Measurements from ENCODE around the gene KRTAP1-4. TPM values are rescaled to one million over a fixed set of nuclear protein-coding genes. Genes with fewer than 3 reads are reported as not detected.

The KRTAP1-4 gene, protein sequence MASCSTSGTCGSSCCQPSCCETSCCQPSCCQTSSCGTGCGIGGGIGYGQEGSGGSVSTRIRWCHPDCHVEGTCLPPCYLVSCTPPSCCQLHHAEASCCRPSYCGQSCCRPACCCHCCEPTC
- total RNA-seq = not detected in 2 replicates

DNA sequence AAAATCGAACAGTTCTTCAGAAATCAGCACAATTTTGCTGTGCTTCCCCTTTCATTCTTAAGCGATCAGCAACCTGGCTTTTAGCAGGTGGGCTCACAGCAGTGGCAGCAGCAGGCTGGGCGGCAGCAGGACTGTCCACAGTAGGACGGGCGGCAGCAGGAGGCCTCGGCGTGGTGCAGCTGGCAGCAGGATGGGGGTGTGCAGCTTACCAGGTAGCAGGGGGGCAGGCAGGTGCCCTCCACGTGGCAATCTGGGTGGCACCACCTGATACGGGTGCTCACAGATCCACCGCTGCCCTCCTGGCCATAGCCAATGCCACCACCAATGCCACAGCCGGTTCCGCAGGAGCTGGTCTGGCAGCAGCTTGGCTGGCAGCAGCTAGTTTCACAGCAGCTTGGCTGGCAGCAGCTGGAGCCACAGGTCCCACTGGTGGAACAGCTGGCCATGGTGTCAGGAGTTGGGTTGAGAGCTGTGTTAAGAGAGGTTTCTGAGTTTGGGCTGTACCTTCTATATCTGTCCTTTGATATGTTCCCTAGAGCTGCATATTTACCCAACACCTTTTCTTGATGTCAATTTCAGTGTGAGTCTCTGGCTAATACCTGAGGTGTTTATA, at the start of gene KRTAP1-4:
KRTAP1-4 (minus strand) TSS at position 563 of the 613 bp plus-strand sequence; CDS start at position 446, 117 bp downstream.

DNA sequence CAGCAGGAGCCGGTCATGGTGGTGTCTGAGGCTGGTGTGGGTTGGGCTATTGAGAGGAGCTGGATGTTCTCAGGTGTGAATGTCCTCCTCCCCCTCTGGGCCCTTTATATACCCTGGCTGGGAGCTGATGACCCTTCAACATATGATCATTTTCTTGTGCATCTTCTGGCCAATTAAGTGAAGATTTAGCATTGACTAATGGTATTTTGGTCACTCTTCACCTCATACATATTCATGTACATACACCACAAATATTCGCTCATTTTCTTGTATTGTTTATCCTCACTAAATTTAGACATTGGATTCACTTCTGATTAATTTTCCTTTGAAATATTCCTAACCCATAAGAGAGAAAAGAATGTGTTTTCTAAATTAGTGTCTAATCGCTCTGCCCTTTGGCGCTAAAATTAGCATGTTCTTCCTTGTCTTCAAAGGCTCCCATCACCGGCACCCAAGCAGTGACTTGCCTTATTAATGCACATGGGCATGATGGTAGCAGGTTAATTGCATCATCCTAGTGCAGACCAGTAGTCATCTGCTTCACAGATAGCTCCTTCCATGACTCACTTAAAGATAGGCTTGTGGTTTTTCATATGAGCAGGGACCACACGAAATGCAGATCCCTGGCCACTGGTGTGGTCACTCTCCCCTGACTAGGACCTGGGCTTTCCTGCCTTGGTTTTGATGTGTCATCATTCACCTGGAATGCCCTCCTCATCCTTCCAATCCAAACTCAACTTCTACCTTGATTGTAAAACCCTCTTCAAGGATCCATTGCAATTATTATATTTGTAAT, 36.0 kb upstream of the KRTAP1-4 start, which contains the start of gene KRTAP2-4:
KRTAP2-4 (minus strand) TSS at position 51 of the 796 bp plus-strand sequence; CDS start at position 17, 34 bp downstream.

DNA sequence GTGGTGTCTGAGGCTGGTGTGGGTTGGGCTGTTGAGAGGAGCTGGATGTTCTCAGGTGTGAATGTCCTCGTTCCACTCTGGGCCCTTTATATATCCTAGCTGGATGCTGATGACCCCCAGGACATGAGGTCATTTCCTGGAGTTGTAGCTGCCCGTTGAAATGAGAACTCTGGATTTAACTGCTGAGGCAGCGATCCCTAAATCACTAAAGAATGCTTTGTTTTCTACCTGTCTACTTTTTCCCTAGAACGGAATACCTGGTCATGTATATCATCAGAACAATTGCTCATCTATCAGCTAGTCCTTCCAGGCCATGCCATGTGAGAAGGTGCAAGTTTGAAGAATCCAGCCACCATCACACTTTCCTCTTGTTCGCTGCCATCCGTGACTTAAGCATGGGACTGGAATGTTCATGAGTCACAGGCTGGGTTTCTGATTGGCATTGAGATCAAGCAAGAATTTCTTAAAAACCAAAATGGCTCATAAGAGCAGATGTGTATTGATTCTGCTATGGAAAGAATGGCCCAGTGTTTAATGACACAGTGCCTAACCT, 30.1 kb upstream of the KRTAP1-4 start, which contains the start of gene KRTAP2-3:
KRTAP2-3 (minus strand) TSS at position 63 of the 553 bp plus-strand sequence. CDS start 64 bp downstream, outside the sequence.

DNA sequence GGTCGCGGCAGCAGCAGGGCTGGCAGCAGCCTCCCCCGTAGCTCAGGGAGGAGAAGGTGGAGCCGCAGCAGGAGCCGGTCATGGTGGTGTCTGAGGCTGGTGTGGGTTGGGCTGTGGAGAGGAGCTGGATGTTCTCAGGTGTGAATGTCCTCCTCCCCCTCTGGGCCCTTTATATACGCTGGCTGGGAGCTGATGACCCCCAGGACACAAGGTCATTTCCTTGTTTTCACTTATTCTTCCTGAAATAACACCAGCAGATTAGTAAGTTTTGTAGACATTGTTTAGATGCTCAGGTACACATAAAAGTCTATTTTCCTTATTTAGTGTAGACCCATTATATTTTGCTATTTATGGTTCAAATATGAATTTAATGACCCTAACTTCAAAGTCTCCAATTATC, 25.1 kb upstream of the KRTAP1-4 start, which contains the start of gene KRTAP2-2:
KRTAP2-2 (minus strand) TSS at position 101 of the 400 bp plus-strand sequence; CDS start at position 82, 19 bp downstream.

DNA sequence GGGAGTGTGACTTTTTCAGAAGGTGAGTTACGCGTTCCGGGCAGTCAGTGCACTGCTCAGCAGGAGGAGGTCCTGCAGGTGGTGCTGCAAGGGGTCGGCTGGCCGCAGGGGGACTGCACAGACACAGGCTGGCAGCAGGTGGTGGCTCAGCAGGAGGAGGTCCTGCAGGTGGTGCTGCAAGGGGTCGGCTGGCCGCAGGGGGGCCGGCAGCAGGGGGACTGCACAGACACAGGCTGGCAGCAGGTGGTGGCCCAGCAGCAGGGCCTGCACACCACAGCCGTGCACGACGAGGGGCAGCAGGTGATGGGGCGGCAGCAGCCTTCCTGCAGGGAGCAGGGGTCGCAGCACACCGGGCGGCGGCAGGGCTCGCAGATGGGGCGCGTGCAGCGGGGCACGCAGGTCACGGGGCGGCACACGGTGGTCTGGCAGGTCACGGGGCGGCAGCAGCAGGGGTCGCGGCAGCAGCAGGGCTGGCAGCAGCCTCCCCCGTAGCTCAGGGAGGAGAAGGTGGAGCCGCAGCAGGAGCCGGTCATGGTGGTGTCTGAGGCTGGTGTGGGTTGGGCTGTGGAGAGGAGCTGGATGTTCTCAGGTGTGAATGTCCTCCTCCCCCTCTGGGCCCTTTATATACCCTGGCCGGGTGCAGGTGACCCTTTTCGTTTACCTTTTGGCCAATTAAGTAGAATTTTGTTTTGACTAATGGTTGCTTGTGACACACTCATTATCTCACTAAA, 16.9 kb upstream of the KRTAP1-4 start, which contains the start of gene KRTAP2-1:
KRTAP2-1 (minus strand) TSS at position 582 of the 731 bp plus-strand sequence; CDS start at position 533, 49 bp downstream.

DNA sequence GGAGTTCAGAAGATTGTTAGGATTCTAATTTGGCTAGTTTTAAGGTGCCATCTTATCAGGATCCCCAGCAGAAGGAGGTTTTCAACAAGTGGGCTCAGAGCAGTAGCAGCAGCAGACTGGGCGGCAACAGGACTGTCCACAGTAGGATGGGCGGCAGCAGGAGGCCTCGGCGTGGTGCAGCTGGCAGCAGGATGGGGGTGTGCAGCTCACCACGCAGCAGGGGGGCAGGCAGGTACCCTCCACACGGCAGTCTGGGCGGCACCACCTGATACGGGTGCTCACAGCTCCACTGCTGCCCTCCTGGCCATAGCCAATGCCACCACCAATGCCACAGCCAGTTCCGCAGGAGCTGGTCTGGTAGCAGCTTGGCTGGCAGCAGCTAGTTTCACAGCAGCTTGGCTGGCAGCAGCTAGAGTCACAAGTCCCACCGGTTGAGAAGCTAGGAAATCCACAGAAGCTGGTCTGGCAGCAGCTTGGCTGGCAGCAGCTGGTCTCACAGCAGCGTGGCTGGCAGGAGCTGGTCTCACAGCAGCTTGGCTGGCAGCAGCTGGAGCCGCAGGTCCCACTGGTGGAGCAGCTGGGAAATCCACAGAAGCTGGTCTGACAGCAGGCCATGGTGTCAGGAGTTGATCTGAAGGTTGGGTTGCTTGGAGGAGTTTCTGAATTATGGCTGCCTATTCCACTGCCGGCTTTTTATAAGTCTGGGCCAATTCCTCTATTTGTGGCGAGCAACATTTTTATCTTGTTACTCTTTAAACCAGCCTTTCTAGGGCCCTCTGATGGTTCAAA, 11.0 kb upstream of the KRTAP1-4 start, which contains the start of gene KRTAP1-1:
KRTAP1-1 (minus strand) TSS at position 668 of the 789 bp plus-strand sequence; CDS start at position 615, 53 bp downstream.

DNA sequence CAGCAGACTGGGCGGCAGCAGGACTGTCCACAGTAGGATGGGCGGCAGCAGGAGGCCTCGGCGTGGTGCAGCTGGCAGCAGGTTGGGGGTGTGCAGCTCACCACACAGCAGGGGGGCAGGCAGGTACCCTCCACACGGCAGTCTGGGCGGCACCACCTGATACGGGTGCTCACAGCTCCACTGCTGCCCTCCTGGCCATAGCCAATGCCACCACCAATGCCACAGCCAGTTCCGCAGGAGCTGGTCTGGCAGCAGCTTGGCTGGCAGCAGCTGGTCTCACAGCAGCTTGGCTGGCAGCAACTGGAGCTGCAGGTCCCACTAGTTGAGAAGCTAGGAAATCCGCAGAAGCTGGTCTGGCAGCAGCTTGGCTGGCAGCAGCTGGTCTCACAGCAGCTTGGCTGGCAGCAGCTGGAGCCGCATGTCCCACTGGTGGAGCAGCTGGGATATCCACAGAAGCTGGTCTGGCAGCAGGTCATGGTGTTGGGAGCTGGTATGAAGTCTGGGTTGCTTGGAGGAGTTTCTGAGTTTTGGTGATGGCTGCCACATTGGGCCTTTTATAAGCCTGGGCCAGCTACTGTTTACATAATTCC, 4.4 kb upstream of the KRTAP1-4 start, which contains the start of gene KRTAP1-3:
KRTAP1-3 (minus strand) TSS at position 529 of the 590 bp plus-strand sequence; CDS start at position 476, 53 bp downstream.

DNA sequence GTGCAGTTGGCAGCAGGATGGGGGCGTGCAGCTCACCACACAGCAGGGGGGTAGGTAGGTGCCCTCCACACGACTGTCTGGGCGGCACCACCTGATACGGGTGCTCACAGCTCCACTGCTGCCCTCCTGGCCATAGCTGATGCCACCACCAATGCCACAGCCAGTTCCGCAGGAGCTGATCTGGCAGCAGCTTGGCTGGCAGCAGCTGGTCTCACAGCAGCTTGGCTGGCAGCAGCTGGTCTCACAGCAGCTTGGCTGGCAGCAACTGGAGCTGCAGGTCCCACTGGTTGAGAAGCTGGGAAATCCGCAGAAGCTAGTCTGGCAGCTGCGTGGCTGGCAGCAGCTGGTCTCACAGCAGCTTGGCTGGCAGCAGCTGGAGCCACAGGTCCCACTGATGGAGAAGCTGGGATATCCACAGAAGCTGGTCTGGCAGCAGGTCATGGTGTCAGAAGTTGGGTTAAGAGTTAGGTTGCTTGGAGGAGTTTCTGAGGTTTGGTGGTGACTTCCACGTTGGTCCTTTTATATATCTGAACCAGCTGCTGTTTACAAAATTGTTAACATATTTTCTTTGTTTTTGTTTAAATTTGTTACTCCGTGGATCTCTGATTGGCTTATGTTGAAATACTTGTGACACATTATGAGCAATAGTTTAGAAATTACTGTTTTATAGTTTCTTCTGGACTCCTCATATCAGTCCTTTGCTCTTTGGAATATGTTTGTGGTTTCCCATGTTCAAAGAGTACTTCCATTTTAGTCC, 3.1 kb downstream of the KRTAP1-4 start, which contains the start of gene KRTAP1-5:
KRTAP1-5 (minus strand) TSS at position 494 of the 757 bp plus-strand sequence; CDS start at position 441, 53 bp downstream.

DNA sequence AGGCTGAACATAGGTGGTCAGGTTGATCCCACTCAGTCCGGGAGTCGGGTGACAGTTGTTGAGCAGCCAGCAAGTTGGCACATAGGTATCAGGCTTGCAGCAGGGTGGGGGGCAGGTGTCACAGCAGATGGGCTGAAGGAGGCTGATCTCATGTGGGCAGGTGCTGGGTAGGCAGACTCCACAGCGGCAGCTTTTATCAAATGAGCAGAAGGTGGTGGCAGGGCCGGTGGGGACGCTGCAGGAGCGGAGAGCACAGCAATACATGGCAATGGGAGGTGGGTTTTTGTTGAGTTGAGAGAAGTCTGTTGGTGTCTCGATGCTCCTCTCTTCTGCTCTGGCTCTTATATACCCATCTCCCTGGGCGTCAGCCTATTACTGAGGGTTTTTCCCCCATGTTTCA, 21.2 kb downstream of the KRTAP1-4 start, which contains the start of gene KRTAP3-1:
KRTAP3-1 (minus strand) TSS at position 318 of the 400 bp plus-strand sequence; CDS start at position 264, 54 bp downstream.

DNA sequence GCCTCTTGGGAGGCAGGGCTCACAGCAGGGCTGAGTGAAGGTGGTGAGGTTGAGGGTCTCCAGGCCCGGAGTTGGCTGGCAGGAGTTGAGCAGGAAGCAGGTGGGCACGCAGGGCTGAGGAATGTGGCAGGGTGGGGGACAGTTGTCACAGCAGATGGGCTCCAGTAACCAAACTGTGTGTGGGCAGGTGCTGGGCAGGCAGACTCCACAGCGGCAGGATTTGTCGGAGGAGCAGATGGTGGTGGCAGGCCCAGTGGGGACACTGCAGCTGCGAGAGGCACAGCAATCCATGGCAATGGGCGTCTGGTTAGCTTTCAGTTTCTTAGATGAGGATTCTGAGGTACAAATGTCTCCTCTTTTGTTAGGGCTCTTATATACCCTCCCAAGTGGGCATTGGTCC, 30.4 kb downstream of the KRTAP1-4 start, which contains the start of gene KRTAP3-2:
KRTAP3-2 (minus strand) TSS at position 344 of the 400 bp plus-strand sequence; CDS start at position 291, 53 bp downstream.

DNA sequence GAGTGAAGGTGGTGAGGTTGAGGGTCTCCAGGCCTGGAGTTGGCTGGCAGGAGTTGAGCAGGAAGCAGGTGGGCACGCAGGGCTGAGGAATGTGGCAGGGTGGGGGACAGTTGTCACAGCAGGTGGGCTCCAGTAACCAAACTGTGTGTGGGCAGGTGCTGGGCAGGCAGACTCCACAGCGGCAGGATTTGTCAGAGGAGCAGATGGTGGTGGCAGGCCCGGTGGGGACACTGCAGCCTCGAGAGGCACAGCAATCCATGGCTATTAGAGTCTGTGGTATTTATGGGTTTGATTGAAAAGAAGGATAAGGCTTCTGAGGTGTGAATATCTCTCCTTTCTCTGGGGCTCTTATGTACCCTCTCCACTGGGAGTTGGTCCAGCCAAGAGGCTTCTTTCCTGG, 36.2 kb downstream of the KRTAP1-4 start, which contains the start of gene KRTAP3-3:
KRTAP3-3 (minus strand) TSS at position 326 of the 400 bp plus-strand sequence; CDS start at position 259, 67 bp downstream.

DNA sequence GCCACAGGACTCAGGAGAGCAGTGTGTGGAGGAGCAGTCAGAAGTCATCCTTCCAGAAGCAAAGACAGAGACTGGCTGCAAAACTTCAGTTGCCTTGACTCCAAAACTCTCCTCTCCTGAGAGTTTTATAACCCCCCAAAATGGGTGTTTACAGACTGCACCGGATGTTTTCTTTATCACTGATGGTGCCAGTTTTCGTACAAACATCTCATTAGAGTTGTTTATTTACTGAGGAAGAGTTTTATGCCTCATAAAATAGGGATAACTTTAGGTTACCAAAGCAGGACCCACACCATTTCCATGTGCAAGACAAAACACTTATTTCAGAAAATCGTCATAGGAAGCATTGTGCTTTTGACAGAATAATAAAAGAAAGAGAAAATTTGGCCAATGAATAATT, 45.8 kb downstream of the KRTAP1-4 start, which contains the start of gene KRT40:
KRT40 (minus strand) TSS at position 101 of the 400 bp plus-strand sequence; CDS start at position 48, 53 bp downstream.

Other genes starting within 250 kb of the KRTAP1-4 start
- gene KRT27, start 247.6 kb downstream of the KRTAP1-4 start, total RNA-seq = not detected in 2 replicates
- gene KRT28, start 230.2 kb downstream of the KRTAP1-4 start, total RNA-seq = not detected in 2 replicates
- 6.3 and 28.4 TPM in 2 replicates for gene KRT10, start 207.6 kb downstream of the KRTAP1-4 start, total RNA-seq
- not detected in 2 replicates for gene KRT12, start 163.0 kb downstream of the KRTAP1-4 start, total RNA-seq
- gene KRT20, start 145.0 kb downstream of the KRTAP1-4 start, total RNA-seq = not detected in 2 replicates
- gene KRT23, start 92.5 kb downstream of the KRTAP1-4 start, total RNA-seq = 1.2 and 2.6 TPM in 2 replicates
- gene KRT39, start 63.2 kb downstream of the KRTAP1-4 start, total RNA-seq = not detected in 2 replicates
- gene KRT40, start 45.9 kb downstream of the KRTAP1-4 start, total RNA-seq = not detected in 2 replicates
- gene KRTAP3-3, start 36.0 kb downstream of the KRTAP1-4 start, total RNA-seq = not detected in 2 replicates
- not detected in 2 replicates for gene KRTAP3-2, start 30.3 kb downstream of the KRTAP1-4 start, total RNA-seq
- gene KRTAP3-1, start 21.1 kb downstream of the KRTAP1-4 start, total RNA-seq = not detected in 2 replicates
- not detected in 2 replicates for gene KRTAP1-5, start 3.0 kb downstream of the KRTAP1-4 start, total RNA-seq
- gene KRTAP1-3, start 4.7 kb upstream of the KRTAP1-4 start, total RNA-seq = not detected in 2 replicates
- gene KRTAP1-1, start 11.3 kb upstream of the KRTAP1-4 start, total RNA-seq = not detected in 2 replicates
- not detected in 2 replicates for gene KRTAP2-1, start 17.1 kb upstream of the KRTAP1-4 start, total RNA-seq
- not detected in 2 replicates for gene KRTAP2-2, start 25.0 kb upstream of the KRTAP1-4 start, total RNA-seq
- gene KRTAP2-3, start 29.9 kb upstream of the KRTAP1-4 start, total RNA-seq = 0.15 and 0.62 TPM in 2 replicates
- gene KRTAP2-4, start 35.7 kb upstream of the KRTAP1-4 start, total RNA-seq = not detected in 2 replicates
- not detected in 2 replicates for gene KRTAP4-7, start 54.0 kb upstream of the KRTAP1-4 start, total RNA-seq
- gene KRTAP4-8, start 67.9 kb upstream of the KRTAP1-4 start, total RNA-seq = not detected in 2 replicates
- not detected in 2 replicates for gene KRTAP4-16, start 72.0 kb upstream of the KRTAP1-4 start, total RNA-seq
- not detected in 2 replicates for gene KRTAP4-9, start 75.2 kb upstream of the KRTAP1-4 start, total RNA-seq
- not detected in 2 replicates for gene KRTAP4-11, start 88.2 kb upstream of the KRTAP1-4 start, total RNA-seq
- gene KRTAP4-12, start 94.0 kb upstream of the KRTAP1-4 start, total RNA-seq = not detected in 2 replicates
- gene KRTAP4-6, start 110.3 kb upstream of the KRTAP1-4 start, total RNA-seq = not detected in 2 replicates
- gene KRTAP4-5, start 119.6 kb upstream of the KRTAP1-4 start, total RNA-seq = not detected in 2 replicates
- gene KRTAP4-4, start 130.6 kb upstream of the KRTAP1-4 start, total RNA-seq = not detected in 2 replicates
- not detected in 2 replicates for gene KRTAP4-3, start 138.0 kb upstream of the KRTAP1-4 start, total RNA-seq
- gene KRTAP4-2, start 148.0 kb upstream of the KRTAP1-4 start, total RNA-seq = not detected in 2 replicates
- not detected in 2 replicates for gene KRTAP4-1, start 154.7 kb upstream of the KRTAP1-4 start, total RNA-seq
- gene KRTAP9-1, start 159.7 kb upstream of the KRTAP1-4 start, total RNA-seq = not detected in 2 replicates
- not detected in 2 replicates for gene KRTAP9-2, start 196.5 kb upstream of the KRTAP1-4 start, total RNA-seq
- not detected in 2 replicates for gene KRTAP9-3, start 202.3 kb upstream of the KRTAP1-4 start, total RNA-seq
- gene KRTAP9-8, start 207.8 kb upstream of the KRTAP1-4 start, total RNA-seq = not detected in 2 replicates
- gene KRTAP9-4, start 219.5 kb upstream of the KRTAP1-4 start, total RNA-seq = not detected in 2 replicates
- gene KRTAP9-9, start 225.2 kb upstream of the KRTAP1-4 start, total RNA-seq = not detected in 2 replicates
- gene KRTAP9-6, start 235.2 kb upstream of the KRTAP1-4 start, total RNA-seq = not detected in 2 replicates
- gene KRTAP9-7, start 245.5 kb upstream of the KRTAP1-4 start, total RNA-seq = not detected in 2 replicates

All from hair follicular keratinocyte (primary cell).